Nephron (organoid): Measurements from ENCODE around the gene XRN1.
"Not testable (repeated sequence)": the region's sequence is repeated elsewhere in the genome, so short reads cannot be mapped to it uniquely, and the experiment has no call there.

Experiments used
- H3K27ac Mint-ChIP-seq, 3 experiments: 2 replicates each; pipeline ENCODE4 v1.8.0; 2020; ENCODE audit warnings: mixed read lengths in 3 of 3, mild to moderate bottlenecking in 2 of 3, moderate library complexity in 1 of 3
- H3K27me3 Mint-ChIP-seq: 2 replicates; pipeline ENCODE4 v1.8.0; 2021; ENCODE audit warnings: low read depth, mild to moderate bottlenecking, moderate library complexity, mixed read lengths
- H3K36me3 Mint-ChIP-seq: 2 replicates; pipeline ENCODE4 v1.8.0; 2020; ENCODE audit warnings: low read depth, mixed read lengths
- H3K4me1 Mint-ChIP-seq: 2 replicates; pipeline ENCODE4 v1.8.0; 2020; ENCODE audit warnings: mixed read lengths
- H3K4me3 Mint-ChIP-seq, 3 experiments: 2 replicates each; pipeline ENCODE4 v1.8.0; 2020; ENCODE audit warnings: mild to moderate bottlenecking in 3 of 3, mixed read lengths in 3 of 3, moderate library complexity in 2 of 3
- H3K9me3 Mint-ChIP-seq: 2 replicates; pipeline ENCODE4 v1.8.0; 2020; ENCODE audit warnings: mixed read lengths
- CTCF ChIP-seq, 3 experiments: fragments of 200-600 bp; sonication (generic); IDR thresholded peaks; one replicate each; pipeline ENCODE4 v1.5.0; 2021; ENCODE audit warnings: antibody characterized with exemption in 3 of 3; ENCODE audit not compliant: unreplicated experiment in 3 of 3

Gene XRN1

GRCh38 chr3:142366434-142366833 is 81.4 kb downstream of the XRN1 start:
- no peaks in the 10 kb centered on the region for H3K4me1 Mint-ChIP-seq
- no peaks in the 10 kb centered on the region for H3K27me3 Mint-ChIP-seq
- no peak overlapping the region for H3K4me3 Mint-ChIP-seq

GRCh38 chr3:142363936-142364467 is 83.8 kb downstream of the XRN1 start:
- Mint-ChIP-seq H3K4me1 (no peaks in the 10 kb centered on the region), H3K36me3 (peaks cover 54% of the 10 kb centered on the region), H3K27ac (no peak overlapping the region), H3K4me3 (no peak overlapping the region), H3K9me3 (no peaks in the 10 kb centered on the region), H3K27me3 (no peaks in the 10 kb centered on the region)
- TF ChIP-seq CTCF (IDR thresholded peaks at IDR 0.05; ENCODE audit: unreplicated experiment in 3 of 3) = no peak

More at GRCh38 chr3:142366434-142366833, 81.4 kb downstream of the XRN1 start:
- Mint-ChIP-seq H3K36me3 (peaks cover 47% of the 10 kb centered on the region), H3K9me3 (no peaks in the 10 kb centered on the region), H3K27ac (no peak overlapping the region)
- no peak for TF ChIP-seq CTCF (IDR thresholded peaks at IDR 0.05; ENCODE audit: unreplicated experiment in 3 of 3)

GRCh38 chr3:142363433-142363832 is 84.4 kb downstream of the XRN1 start:
- not testable (repeated sequence) for H3K27ac Mint-ChIP-seq, H3K4me3 Mint-ChIP-seq, H3K27me3 Mint-ChIP-seq, H3K4me1 Mint-ChIP-seq, H3K9me3 Mint-ChIP-seq
- H3K36me3 Mint-ChIP-seq = peaks cover 52% of the 10 kb centered on the region

GRCh38 chr3:142359367-142359766 is 88.5 kb downstream of the XRN1 start:
- no peaks in the 10 kb centered on the region for H3K27me3 Mint-ChIP-seq
- H3K9me3 Mint-ChIP-seq = no peaks in the 10 kb centered on the region
- H3K4me1 Mint-ChIP-seq = no peaks in the 10 kb centered on the region
- H3K36me3 Mint-ChIP-seq = peaks cover 72% of the 10 kb centered on the region
- TF ChIP-seq CTCF (IDR thresholded peaks at IDR 0.05; ENCODE audit: unreplicated experiment in 3 of 3) = no peak
- H3K4me3 Mint-ChIP-seq = no peak overlapping the region
- no peak overlapping the region for H3K27ac Mint-ChIP-seq

- Mint-ChIP-seq H3K36me3 (peaks cover 72% of the 10 kb centered on the region), H3K9me3 (no peaks in the 10 kb centered on the region), H3K27me3 (no peaks in the 10 kb centered on the region), H3K27ac (no peak overlapping the region), H3K4me3 (no peak overlapping the region), H3K4me1 (no peaks in the 10 kb centered on the region)
- no peak for TF ChIP-seq CTCF (IDR thresholded peaks at IDR 0.05; ENCODE audit: unreplicated experiment in 3 of 3)
Observed at GRCh38 chr3:142356818-142357217, 91.0 kb downstream of the XRN1 start.

GRCh38 chr3:142355692-142356091 is 92.1 kb downstream of the XRN1 start:
- Mint-ChIP-seq H3K4me3 (no peak overlapping the region), H3K27ac (no peak overlapping the region), H3K4me1 (no peaks in the 10 kb centered on the region), H3K27me3 (no peaks in the 10 kb centered on the region), H3K36me3 (peaks cover 62% of the 10 kb centered on the region), H3K9me3 (no peaks in the 10 kb centered on the region)
- no peak for TF ChIP-seq CTCF (IDR thresholded peaks at IDR 0.05; ENCODE audit: unreplicated experiment in 3 of 3)
